GM23248 (cell line): ENCODE measurements around the gene CALM1.

Source experiments
- EZH2 ChIP-seq: fragments of 200-600 bp; sonication (generic); IDR thresholded peaks from 2 replicates; pipeline ENCODE4 v1.6.1; 2018; ENCODE audit warnings: antibody characterized with exemption, mild to moderate bottlenecking; ENCODE audit not compliant: insufficient read depth, poor library complexity, severe bottlenecking
- EZH2phosphoT487 ChIP-seq: fragments of 200-600 bp; sonication (generic); IDR thresholded peaks from 2 replicates; pipeline ENCODE4 v1.6.1; 2018; ENCODE audit warnings: antibody characterized with exemption, moderate library complexity, mild to moderate bottlenecking, low read depth; ENCODE audit not compliant: insufficient read depth

GRCh38 chr14:90348270-90348669, 48.6 kb upstream of the CALM1 start:
- TF ChIP-seq EZH2: no peak
- no peak for TF ChIP-seq EZH2phosphoT487
